Panc1 (cell line): ENCODE data around the gene GHDC. TPM values are rescaled to one million over a fixed set of nuclear protein-coding genes. Genes with fewer than 3 reads are reported as not detected.

Experiments
- ATAC-seq: fragments of 200-7000 bp; cut with Tn5 transposase; 2 replicates; pipeline ENCODE4 v1.9.1; 2020; ENCODE audit warnings: mild to moderate bottlenecking, moderate library complexity
- BruUV-seq: library from RNA; stranded (reverse); fragments of 400-500 nt; replicated peaks from 2 replicates; lab custom pipeline; 2021; lab: Mats Ljungman, UMichigan
- CTCF ChIA-PET: fragments of 300-600 bp; sonication (Branson Sonifier 250); formaldehyde crosslinking; loops from one replicate; lab custom pipeline; 2022; ENCODE audit warnings: antibody characterized with exemption; lab: Charles Lee
- POLR2A ChIA-PET: fragments of 300-600 bp; sonication (Branson Sonifier 250); formaldehyde crosslinking; loops from one replicate; lab custom pipeline; 2022; ENCODE audit warnings: antibody characterized with exemption; lab: Charles Lee
- DNase-seq: peaks from one replicate; pipeline ENCODE4 v3.0.0-alpha.2; 2010; ENCODE audit warnings: low read depth, low spot score
- H3K27ac ChIP-seq: 2 replicates; pipeline ENCODE4 v1.5.1; 2011; ENCODE audit warnings: mild to moderate bottlenecking, low read length, inconsistent platforms
- H3K27me3 ChIP-seq: fragments of 200-500 bp; sonication (Bioruptor generic); 2 replicates; pipeline ENCODE4 v1.6.0; 2014; ENCODE audit warnings: low read length, inconsistent platforms; ENCODE audit not compliant: control insufficient read depth, insufficient read depth
- H3K36me3 ChIP-seq: fragments of 200-500 bp; sonication (Bioruptor generic); 2 replicates; pipeline ENCODE4 v1.5.1; 2014; ENCODE audit warnings: inconsistent platforms, mild to moderate bottlenecking, low read length, moderate library complexity; ENCODE audit not compliant: control insufficient read depth, insufficient read depth
- H3K4me1 ChIP-seq: 2 replicates; pipeline ENCODE4 v1.5.1; 2011; ENCODE audit warnings: inconsistent platforms, mild to moderate bottlenecking, low read length, moderate library complexity; ENCODE audit not compliant: control insufficient read depth, insufficient read depth
- H3K4me3 ChIP-seq, 2 experiments: 2 replicates each; pipeline ENCODE4 v1.5.1; 2011 to 2012; ENCODE audit warnings: low read depth in 2 of 2, low read length in 2 of 2, mild to moderate bottlenecking in 2 of 2, inconsistent platforms in 1 of 2, moderate library complexity in 1 of 2
- H3K9me3 ChIP-seq: fragments of 200-500 bp; sonication (Bioruptor generic); 2 replicates; pipeline ENCODE4 v1.5.1; 2014; ENCODE audit warnings: low read depth, mild to moderate bottlenecking, inconsistent platforms, low read length, moderate library complexity; ENCODE audit not compliant: control insufficient read depth, insufficient read depth
- POLR2AphosphoS5 ChIP-seq: IDR thresholded peaks from 2 replicates; pipeline ENCODE4 v1.6.1; 2012; ENCODE audit warnings: mild to moderate bottlenecking, low read depth, low read length, moderate library complexity
- SIN3A ChIP-seq: IDR thresholded peaks from 2 replicates; pipeline ENCODE4 v1.6.1; 2012; ENCODE audit warnings: low read depth, mild to moderate bottlenecking, low read length, moderate library complexity, borderline replicate concordance; ENCODE audit not compliant: insufficient read depth
- TCF7L2 ChIP-seq: IDR thresholded peaks from 2 replicates; pipeline ENCODE4 v1.6.1; 2011; ENCODE audit warnings: mild to moderate bottlenecking, low read depth, low read length, inconsistent platforms
- in situ Hi-C: cut with HindIII; loops from 2 replicates; pipeline ENCODE4 v1.10.0; 2016; ENCODE audit warnings: low sequenced_read_pairs, low pct_unique_long_range_greater_than_20kb
- intact Hi-C: fragments of 100-400 bp; cut with micrococcal nuclease; formaldehyde crosslinking; loops from one replicate; pipeline ENCODE4 v1.10.0; 2022; ENCODE audit not compliant: unreplicated experiment
- total RNA-seq: library from RNA; stranded (reverse); gene quantifications from one replicate; pipeline ENCODE4 v1.2.1, GENCODE V29; 2021; ENCODE audit not compliant: unreplicated experiment
- TF ChIP-seq, protein P1 (sequence below), 2 experiments: IDR thresholded peaks; 2 replicates each; pipeline ENCODE4 v1.6.1; 2011 to 2012; ENCODE audit warnings: low read depth in 2 of 2, control low read depth in 1 of 2, low read length in 1 of 2, mild to moderate bottlenecking in 1 of 2, moderate library complexity in 1 of 2; ENCODE audit not compliant: insufficient read depth in 1 of 2
- TF ChIP-seq, protein P2 (sequence below): fragments of 450-650 bp; IDR thresholded peaks from 2 replicates; pipeline ENCODE4 v1.5.1; 2017; ENCODE audit warnings: mild to moderate bottlenecking

Gene GHDC
- total RNA-seq, 1 experiment from 2014 or later, result 21.8 TPM

DNA sequence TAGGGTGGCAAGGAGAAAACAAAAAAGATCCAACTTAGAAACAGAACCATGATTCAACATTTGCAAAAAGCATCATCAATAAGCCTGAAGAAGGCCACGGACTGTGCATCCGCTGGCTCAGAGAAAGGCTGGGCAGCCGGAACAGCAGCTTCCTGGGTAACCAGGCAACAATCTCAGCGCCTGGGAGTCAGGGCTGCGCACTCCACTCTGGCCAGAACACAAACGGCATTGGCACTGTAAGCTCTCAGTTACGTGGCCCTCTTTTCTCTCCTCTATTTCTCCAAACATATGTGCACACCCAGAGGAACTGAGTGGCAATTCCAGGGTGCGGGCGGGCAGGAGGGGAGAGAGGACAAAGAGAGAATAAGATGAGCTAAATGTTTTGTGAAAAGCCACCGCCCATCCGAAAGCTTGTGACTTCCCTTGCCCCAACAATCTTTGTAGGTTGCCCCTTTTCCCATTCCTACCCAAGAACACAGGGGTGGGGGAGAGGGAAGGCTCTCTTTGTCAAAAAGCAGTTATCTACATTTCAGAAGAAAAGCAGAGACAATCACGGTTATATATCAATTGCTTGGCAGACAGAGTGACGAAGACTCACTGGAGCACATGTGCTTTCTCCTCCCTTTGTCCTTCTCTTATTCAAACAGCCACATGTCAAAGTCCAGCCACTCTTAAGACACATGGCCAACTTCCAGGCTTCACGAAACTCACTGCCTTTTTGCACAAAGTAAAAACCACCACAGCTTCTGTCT, 6.6 kb upstream of the GHDC start:
- no peaks in the 10 kb centered on the region for H3K9me3 ChIP-seq
- TF ChIP-seq SIN3A (no peak), TCF7L2 (no peak), POLR2AphosphoS5 (no peak)
- TF ChIP-seq, protein P1, sequence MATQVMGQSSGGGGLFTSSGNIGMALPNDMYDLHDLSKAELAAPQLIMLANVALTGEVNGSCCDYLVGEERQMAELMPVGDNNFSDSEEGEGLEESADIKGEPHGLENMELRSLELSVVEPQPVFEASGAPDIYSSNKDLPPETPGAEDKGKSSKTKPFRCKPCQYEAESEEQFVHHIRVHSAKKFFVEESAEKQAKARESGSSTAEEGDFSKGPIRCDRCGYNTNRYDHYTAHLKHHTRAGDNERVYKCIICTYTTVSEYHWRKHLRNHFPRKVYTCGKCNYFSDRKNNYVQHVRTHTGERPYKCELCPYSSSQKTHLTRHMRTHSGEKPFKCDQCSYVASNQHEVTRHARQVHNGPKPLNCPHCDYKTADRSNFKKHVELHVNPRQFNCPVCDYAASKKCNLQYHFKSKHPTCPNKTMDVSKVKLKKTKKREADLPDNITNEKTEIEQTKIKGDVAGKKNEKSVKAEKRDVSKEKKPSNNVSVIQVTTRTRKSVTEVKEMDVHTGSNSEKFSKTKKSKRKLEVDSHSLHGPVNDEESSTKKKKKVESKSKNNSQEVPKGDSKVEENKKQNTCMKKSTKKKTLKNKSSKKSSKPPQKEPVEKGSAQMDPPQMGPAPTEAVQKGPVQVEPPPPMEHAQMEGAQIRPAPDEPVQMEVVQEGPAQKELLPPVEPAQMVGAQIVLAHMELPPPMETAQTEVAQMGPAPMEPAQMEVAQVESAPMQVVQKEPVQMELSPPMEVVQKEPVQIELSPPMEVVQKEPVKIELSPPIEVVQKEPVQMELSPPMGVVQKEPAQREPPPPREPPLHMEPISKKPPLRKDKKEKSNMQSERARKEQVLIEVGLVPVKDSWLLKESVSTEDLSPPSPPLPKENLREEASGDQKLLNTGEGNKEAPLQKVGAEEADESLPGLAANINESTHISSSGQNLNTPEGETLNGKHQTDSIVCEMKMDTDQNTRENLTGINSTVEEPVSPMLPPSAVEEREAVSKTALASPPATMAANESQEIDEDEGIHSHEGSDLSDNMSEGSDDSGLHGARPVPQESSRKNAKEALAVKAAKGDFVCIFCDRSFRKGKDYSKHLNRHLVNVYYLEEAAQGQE (IDR thresholded peaks at IDR 0.05; ENCODE audit: insufficient read depth in 1 of 2, low read depth in 2 of 2, low read length in 1 of 2), result no peak
- TF ChIP-seq, protein P2, sequence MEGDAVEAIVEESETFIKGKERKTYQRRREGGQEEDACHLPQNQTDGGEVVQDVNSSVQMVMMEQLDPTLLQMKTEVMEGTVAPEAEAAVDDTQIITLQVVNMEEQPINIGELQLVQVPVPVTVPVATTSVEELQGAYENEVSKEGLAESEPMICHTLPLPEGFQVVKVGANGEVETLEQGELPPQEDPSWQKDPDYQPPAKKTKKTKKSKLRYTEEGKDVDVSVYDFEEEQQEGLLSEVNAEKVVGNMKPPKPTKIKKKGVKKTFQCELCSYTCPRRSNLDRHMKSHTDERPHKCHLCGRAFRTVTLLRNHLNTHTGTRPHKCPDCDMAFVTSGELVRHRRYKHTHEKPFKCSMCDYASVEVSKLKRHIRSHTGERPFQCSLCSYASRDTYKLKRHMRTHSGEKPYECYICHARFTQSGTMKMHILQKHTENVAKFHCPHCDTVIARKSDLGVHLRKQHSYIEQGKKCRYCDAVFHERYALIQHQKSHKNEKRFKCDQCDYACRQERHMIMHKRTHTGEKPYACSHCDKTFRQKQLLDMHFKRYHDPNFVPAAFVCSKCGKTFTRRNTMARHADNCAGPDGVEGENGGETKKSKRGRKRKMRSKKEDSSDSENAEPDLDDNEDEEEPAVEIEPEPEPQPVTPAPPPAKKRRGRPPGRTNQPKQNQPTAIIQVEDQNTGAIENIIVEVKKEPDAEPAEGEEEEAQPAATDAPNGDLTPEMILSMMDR, result no peak
- H3K27ac ChIP-seq, result no peak overlapping the region
- in situ Hi-C loops, result no loop called here
- ATAC-seq, result no peak
- CTCF ChIA-PET, result interaction anchor here (0.6 kb wide), 1 partner anchor 173 kb away, joined by 3 read pairs; no protein-coding TSS in a partner anchor
- POLR2A ChIA-PET, result interaction anchor here (0.6 kb wide), 1 partner anchor 35 kb away, joined by 3 read pairs; no protein-coding TSS in a partner anchor
- H3K27me3 ChIP-seq, result no peaks in the 10 kb centered on the region
- intact Hi-C loops, result no loop called here
- H3K4me3 ChIP-seq, result no peak overlapping the region
- 0 out of 2 replicates have a peak, but pooled peaks cover 4% of the 10 kb centered on the region for H3K36me3 ChIP-seq
- H3K4me1 ChIP-seq, result no peaks in the 10 kb centered on the region; the same call in 1 of the 2 replicates
- DNase-seq, result no peak
- BruUV-seq, result TSS peak; percentile 60

DNA sequence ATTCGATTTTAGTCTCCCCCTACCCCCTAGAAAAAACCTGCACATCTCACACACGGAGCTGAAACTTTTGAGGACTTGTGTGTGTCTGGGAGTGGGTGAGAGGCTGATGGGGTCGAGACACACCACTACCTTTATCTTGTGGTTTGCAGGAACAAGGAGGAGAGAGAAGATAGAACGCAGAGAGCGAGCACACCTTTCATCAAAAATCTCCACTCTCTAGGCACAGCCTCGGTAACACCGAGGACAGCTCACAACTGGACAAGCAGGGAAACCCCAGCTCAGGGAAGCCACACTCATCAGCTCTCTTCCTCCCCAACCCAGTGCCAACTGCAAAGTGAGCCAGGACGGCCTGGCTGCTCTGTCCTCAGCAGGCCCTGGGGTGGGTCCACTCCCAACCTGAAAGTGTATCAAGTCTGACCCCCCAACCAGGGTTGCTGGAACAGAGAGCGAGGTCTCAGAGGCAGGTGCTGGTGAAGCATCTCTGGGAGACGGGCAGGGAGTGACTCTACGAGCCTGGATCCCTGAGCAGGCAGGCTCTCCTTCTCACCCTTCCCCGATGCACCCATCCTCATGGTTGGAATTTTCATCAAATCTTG, 5.2 kb upstream of the GHDC start:
- Histone ChIP-seq H3K27ac (no peak overlapping the region), H3K36me3 (0 out of 2 replicates have a peak, but pooled peaks cover 4% of the 10 kb centered on the region), H3K9me3 (no peaks in the 10 kb centered on the region), H3K4me3 (no peak overlapping the region), H3K4me1 (no peaks in the 10 kb centered on the region; the same call in 1 of the 2 replicates), H3K27me3 (no peaks in the 10 kb centered on the region)
- no peak for ATAC-seq
- BruUV-seq, result no TSS peak
- intact Hi-C loops, result no loop called here
- TF ChIP-seq, protein P2, result no peak
- TF ChIP-seq POLR2AphosphoS5, result no peak
- TF ChIP-seq SIN3A, result no peak
- CTCF ChIA-PET, result no interaction called here
- in situ Hi-C loops, result no loop called here
- DNase-seq, result no peak
- POLR2A ChIA-PET, result no interaction called here
